Neural cell (in vitro differentiated cells): Measurements from ENCODE around the gene TAC4. TPM values are rescaled to one million over a fixed set of nuclear protein-coding genes. Genes with fewer than 3 reads are reported as not detected.
A peak's percentile ranks its signal among the peaks of the same experiment; 100 is the strongest.

Experiments
- H2AFZ ChIP-seq: fragments of 200-600, 300-800 bp; sonication (generic), shearing (Covaris generic); 2 replicates; pipeline ENCODE4 v1.6.0; 2014; ENCODE audit warnings: low read depth, mild to moderate bottlenecking, antibody characterized with exemption, low read length, moderate library complexity
- H3F3A ChIP-seq: fragments of 200-600 bp; shearing (Covaris generic); 2 replicates; pipeline ENCODE4 v1.6.1; 2016; ENCODE audit warnings: mild to moderate bottlenecking, moderate library complexity, mixed read lengths, antibody characterized with exemption, low read length; ENCODE audit not compliant: insufficient read depth, poor library complexity, severe bottlenecking
- H3K27ac ChIP-seq: fragments of 200-600, 300-800 bp; sonication (generic), shearing (Covaris generic); 2 replicates; pipeline ENCODE4 v1.5.1; 2014; ENCODE audit warnings: mild to moderate bottlenecking, low read length, moderate library complexity
- H3K27me3 ChIP-seq: fragments of 300-800, 200-600 bp; sonication (generic), shearing (Covaris generic); 2 replicates; pipeline ENCODE4 v1.6.0; 2014; ENCODE audit warnings: mild to moderate bottlenecking, low read depth, low read length, moderate library complexity; ENCODE audit not compliant: insufficient read depth
- H3K36me3 ChIP-seq: fragments of 300-800, 200-600 bp; sonication (generic), shearing (Covaris generic); 2 replicates; pipeline ENCODE4 v1.5.1; 2014; ENCODE audit warnings: mild to moderate bottlenecking, antibody characterized with exemption, low read length, moderate library complexity; ENCODE audit not compliant: insufficient read depth
- H3K4me2 ChIP-seq: fragments of 300-800, 200-600 bp; sonication (generic), shearing (Covaris generic); 2 replicates; pipeline ENCODE4 v1.6.0; 2014; ENCODE audit warnings: mild to moderate bottlenecking, low read length
- H3K4me3 ChIP-seq: fragments of 300-800, 200-600 bp; sonication (generic), shearing (Covaris generic); 2 replicates; pipeline ENCODE4 v1.5.1; 2014; ENCODE audit warnings: mild to moderate bottlenecking, low read length, moderate library complexity
- H3K79me2 ChIP-seq: fragments of 200-600 bp; shearing (Covaris generic); replicated peaks from 2 replicates; pipeline ENCODE4 v1.6.0; 2014; ENCODE audit warnings: mild to moderate bottlenecking, low read length, moderate library complexity; ENCODE audit not compliant: insufficient read depth
- H3K9ac ChIP-seq: fragments of 300-800, 200-600 bp; sonication (generic), shearing (Covaris generic); 2 replicates; pipeline ENCODE4 v1.6.1; 2016; ENCODE audit warnings: mild to moderate bottlenecking, low read length, mixed read lengths
- H3K9me2 ChIP-seq: fragments of 200-600 bp; shearing (Covaris generic); 2 replicates; pipeline ENCODE4 v1.6.1; 2016; ENCODE audit warnings: mild to moderate bottlenecking, low read length, mixed read lengths; ENCODE audit not compliant: insufficient read depth
- H3K9me3 ChIP-seq: fragments of 200-600, 300-800 bp; sonication (generic), shearing (Covaris generic); 2 replicates; pipeline ENCODE4 v1.6.1; 2016; ENCODE audit warnings: mild to moderate bottlenecking, mixed run types, low read length, moderate library complexity, mixed read lengths
- H4K20me1 ChIP-seq: fragments of 200-600 bp; shearing (Covaris generic); 2 replicates; pipeline ENCODE4 v1.6.1; 2016; ENCODE audit warnings: mild to moderate bottlenecking, mixed run types; ENCODE audit not compliant: insufficient read depth
- EP300 ChIP-seq: fragments of 450-650 bp; conservative IDR thresholded peaks from 2 replicates; pipeline ENCODE4 v1.6.1; 2014; ENCODE audit warnings: antibody characterized with exemption, mild to moderate bottlenecking, moderate library complexity; ENCODE audit not compliant: poor library complexity, severe bottlenecking
- EZH2 ChIP-seq: fragments of 200-600, 300-800 bp; shearing (Covaris generic), sonication (generic); IDR thresholded peaks from 2 replicates; pipeline ENCODE4 v1.6.1; 2014; ENCODE audit warnings: antibody characterized with exemption, low read length, borderline replicate concordance, mild to moderate bottlenecking; ENCODE audit not compliant: insufficient read depth, poor library complexity, severe bottlenecking
- MXI1 ChIP-seq: fragments of 450-650 bp; conservative IDR thresholded peaks from 2 replicates; pipeline ENCODE4 v1.6.1; 2014; ENCODE audit warnings: antibody characterized with exemption, mild to moderate bottlenecking; ENCODE audit not compliant: poor library complexity, severe bottlenecking
- POLR2AphosphoS5 ChIP-seq: IDR thresholded peaks from 2 replicates; pipeline ENCODE4 v1.6.1; 2012
- RAD21 ChIP-seq: fragments of 450-650 bp; conservative IDR thresholded peaks from 2 replicates; pipeline ENCODE4 v1.6.1; 2014; ENCODE audit warnings: antibody characterized with exemption, mild to moderate bottlenecking, moderate library complexity
- REST ChIP-seq: IDR thresholded peaks from 2 replicates; pipeline ENCODE4 v1.6.1; 2012; ENCODE audit warnings: borderline replicate concordance
- SMC3 ChIP-seq: fragments of 450-650 bp; conservative IDR thresholded peaks from 2 replicates; pipeline ENCODE4 v1.6.1; 2014; ENCODE audit warnings: antibody characterized with exemption, mild to moderate bottlenecking, moderate library complexity; ENCODE audit not compliant: poor library complexity
- TAF1 ChIP-seq: IDR thresholded peaks from 2 replicates; pipeline ENCODE4 v1.6.1; 2012; ENCODE audit warnings: low read depth
- polyA plus RNA-seq: library from polyadenylated mRNA; depleted of rRNA; stranded (reverse); fragments of >200 nt; gene quantifications from 2 replicates; pipeline ENCODE4 v1.2.3, GENCODE V29; 2014
- TF ChIP-seq, protein P1 (sequence below): fragments of 450-650 bp; IDR thresholded peaks from 2 replicates; pipeline ENCODE4 v1.5.1; 2014; ENCODE audit warnings: antibody characterized with exemption, mild to moderate bottlenecking, moderate library complexity; ENCODE audit not compliant: poor library complexity, severe bottlenecking

The TAC4 gene
- polyA plus RNA-seq, 1 donor from 2014 or later: not detected

DNA sequence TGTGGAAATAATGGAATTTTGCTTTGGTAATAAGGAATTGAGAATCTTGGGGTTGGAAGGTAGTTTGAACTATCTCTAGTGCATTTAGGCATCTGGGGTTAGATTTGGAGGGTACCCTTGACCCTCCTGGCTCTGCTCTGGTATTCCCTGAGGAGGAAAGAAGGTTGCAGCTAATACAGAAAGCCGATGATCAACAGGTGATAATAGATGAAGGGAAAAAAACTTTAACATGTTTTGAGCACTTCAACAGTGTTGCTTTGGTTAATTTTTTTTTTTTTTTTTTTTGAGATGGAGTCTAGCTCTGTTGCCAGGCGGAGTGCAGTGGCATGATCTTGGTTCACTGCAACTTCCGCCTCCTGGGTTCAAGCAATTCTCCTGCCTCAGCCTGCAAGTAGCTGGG, 54.6 kb downstream of the TAC4 start:
- no peaks in the 10 kb centered on the region for H3F3A ChIP-seq
- no peak overlapping the region for H3K4me3 ChIP-seq
- peaks cover 58% of the 10 kb centered on the region for H3K79me2 ChIP-seq
- H3K9me2 ChIP-seq: no peaks in the 10 kb centered on the region
- no peak overlapping the region for H3K27ac ChIP-seq
- TF ChIP-seq TAF1: no peak
- no peak for TF ChIP-seq EZH2
- TF ChIP-seq, protein P1, sequence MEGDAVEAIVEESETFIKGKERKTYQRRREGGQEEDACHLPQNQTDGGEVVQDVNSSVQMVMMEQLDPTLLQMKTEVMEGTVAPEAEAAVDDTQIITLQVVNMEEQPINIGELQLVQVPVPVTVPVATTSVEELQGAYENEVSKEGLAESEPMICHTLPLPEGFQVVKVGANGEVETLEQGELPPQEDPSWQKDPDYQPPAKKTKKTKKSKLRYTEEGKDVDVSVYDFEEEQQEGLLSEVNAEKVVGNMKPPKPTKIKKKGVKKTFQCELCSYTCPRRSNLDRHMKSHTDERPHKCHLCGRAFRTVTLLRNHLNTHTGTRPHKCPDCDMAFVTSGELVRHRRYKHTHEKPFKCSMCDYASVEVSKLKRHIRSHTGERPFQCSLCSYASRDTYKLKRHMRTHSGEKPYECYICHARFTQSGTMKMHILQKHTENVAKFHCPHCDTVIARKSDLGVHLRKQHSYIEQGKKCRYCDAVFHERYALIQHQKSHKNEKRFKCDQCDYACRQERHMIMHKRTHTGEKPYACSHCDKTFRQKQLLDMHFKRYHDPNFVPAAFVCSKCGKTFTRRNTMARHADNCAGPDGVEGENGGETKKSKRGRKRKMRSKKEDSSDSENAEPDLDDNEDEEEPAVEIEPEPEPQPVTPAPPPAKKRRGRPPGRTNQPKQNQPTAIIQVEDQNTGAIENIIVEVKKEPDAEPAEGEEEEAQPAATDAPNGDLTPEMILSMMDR: no peak
- no peak for TF ChIP-seq EP300
- no peak for TF ChIP-seq POLR2AphosphoS5
- H2AFZ ChIP-seq: no peak overlapping the region
- H3K36me3 ChIP-seq: peaks cover 11% of the 10 kb centered on the region
- no peak overlapping the region for H3K4me2 ChIP-seq
- no peak overlapping the region for H3K9ac ChIP-seq
- no peaks in the 10 kb centered on the region for H3K27me3 ChIP-seq
- no peaks in the 10 kb centered on the region for H3K9me3 ChIP-seq
- H4K20me1 ChIP-seq: no peaks in the 10 kb centered on the region

DNA sequence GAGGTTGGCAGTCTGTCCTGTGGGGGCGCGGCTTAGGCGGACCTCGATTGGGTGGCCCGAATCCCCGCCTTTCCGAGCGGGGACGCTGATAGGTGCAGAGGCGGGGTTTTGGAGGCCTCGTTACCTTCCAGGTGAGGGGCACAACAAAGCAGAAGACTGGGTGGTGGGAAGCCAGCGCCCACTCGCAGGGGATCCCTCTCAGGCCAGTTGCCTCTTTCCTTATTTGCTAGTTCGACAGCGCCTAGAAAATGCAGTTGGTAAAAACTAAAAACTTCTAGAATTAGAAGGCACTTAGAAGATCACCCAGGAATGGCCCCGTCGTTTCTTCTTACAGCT, 58.7 kb downstream of the TAC4 start:
- H2AFZ ChIP-seq: no peak overlapping the region
- peak overlapping the region; percentile 38 for H3K9ac ChIP-seq
- H3K36me3 ChIP-seq: peaks cover 4% of the 10 kb centered on the region
- H3K27me3 ChIP-seq: no peaks in the 10 kb centered on the region
- peak overlapping the region; percentile 74 for H3K4me2 ChIP-seq
- TF ChIP-seq MXI1 (no peak), REST (no peak), POLR2AphosphoS5 (no peak), TAF1 (no peak), RAD21 (no peak), EP300 (no peak), SMC3 (no peak), EZH2 (no peak)
- TF ChIP-seq, protein P1: no peak
- no peaks in the 10 kb centered on the region for H4K20me1 ChIP-seq
- peaks cover 39% of the 10 kb centered on the region for H3K79me2 ChIP-seq
- peak overlapping the region; percentile 33 for H3K27ac ChIP-seq
- no peaks in the 10 kb centered on the region for H3K9me3 ChIP-seq
- peak overlapping the region; percentile 89 for H3K4me3 ChIP-seq
- H3K9me2 ChIP-seq: no peaks in the 10 kb centered on the region
- H3F3A ChIP-seq: no peaks in the 10 kb centered on the region
